Rectal smooth muscle tissue (tissue), 1 donor: Measurements from ENCODE around the gene FBLN2.

ENCODE experiments used
- H3K27ac ChIP-seq: one replicate; pipeline ENCODE4 v1.7.0; 2013; ENCODE audit warnings: low read depth, low read length, inconsistent platforms
- H3K27me3 ChIP-seq: one replicate; pipeline ENCODE4 v1.7.0; 2013; ENCODE audit warnings: low read length; ENCODE audit not compliant: control insufficient read depth, insufficient read depth
- H3K36me3 ChIP-seq: one replicate; pipeline ENCODE4 v1.7.0; 2013; ENCODE audit warnings: low read length; ENCODE audit not compliant: control insufficient read depth, insufficient read depth
- H3K4me1 ChIP-seq: one replicate; pipeline ENCODE4 v1.7.0; 2013; ENCODE audit warnings: low read length; ENCODE audit not compliant: control insufficient read depth, insufficient read depth
- H3K4me3 ChIP-seq: one replicate; pipeline ENCODE4 v1.7.0; 2013; ENCODE audit warnings: low read length
- H3K9ac ChIP-seq: one replicate; pipeline ENCODE4 v1.7.0; 2013; ENCODE audit warnings: low read length

Gene FBLN2

GRCh38 chr3:13579063-13579462, 30.1 kb downstream of the FBLN2 start:
- Histone ChIP-seq H3K36me3 (no peaks in the 10 kb centered on the region), H3K4me3 (no peak overlapping the region)

DNA sequence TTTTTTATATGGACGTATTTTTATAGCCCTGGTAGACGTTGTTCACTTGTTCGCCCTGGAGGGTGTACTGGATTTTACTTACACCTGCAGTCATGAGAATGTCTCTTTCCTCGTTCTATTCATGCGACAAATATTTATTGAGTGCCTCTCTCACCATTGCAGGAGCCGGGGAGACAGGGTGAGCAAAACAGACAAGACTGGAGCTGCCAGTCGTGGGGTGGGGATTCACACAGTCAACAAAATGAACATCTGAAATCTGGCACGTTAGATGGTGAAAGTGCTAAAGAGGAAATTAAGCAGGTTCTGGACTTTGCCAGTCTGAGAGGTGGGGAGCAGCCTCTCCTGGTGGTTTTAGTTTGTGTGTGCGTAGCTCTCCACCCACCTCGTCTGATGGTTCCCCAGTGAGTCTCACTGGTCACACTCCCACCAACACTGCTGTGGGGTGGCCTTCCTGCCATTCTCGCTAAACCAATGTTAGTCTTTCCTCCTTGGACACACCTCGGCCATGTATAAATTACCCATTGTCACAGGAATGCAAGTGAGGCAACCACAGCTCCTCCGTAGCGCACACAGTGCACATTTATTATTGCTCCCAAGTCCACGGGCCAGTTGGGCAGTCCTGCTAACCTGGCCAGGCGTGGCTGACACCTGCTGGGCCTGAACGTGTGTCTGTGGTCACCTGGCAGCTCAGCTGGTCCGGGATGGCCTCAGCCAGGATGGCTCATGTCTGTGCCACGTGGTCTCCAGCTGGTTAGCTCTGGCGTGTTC, 31.5 kb downstream of the FBLN2 start:
- no peaks in the 10 kb centered on the region for H3K27me3 ChIP-seq
- H3K4me1 ChIP-seq = no peaks in the 10 kb centered on the region
- no peak overlapping the region for H3K9ac ChIP-seq
- no peak overlapping the region for H3K4me3 ChIP-seq
- H3K36me3 ChIP-seq = no peaks in the 10 kb centered on the region
- no peak overlapping the region for H3K27ac ChIP-seq

More at GRCh38 chr3:13579063-13579462, 30.1 kb downstream of the FBLN2 start:
- H3K9ac ChIP-seq = no peak overlapping the region
- no peaks in the 10 kb centered on the region for H3K27me3 ChIP-seq
- H3K27ac ChIP-seq = no peak overlapping the region
- H3K4me1 ChIP-seq = no peaks in the 10 kb centered on the region

GRCh38 chr3:13581485-13582365, 32.8 kb downstream of the FBLN2 start:
- Histone ChIP-seq H3K4me3 (no peak overlapping the region), H3K27me3 (no peaks in the 10 kb centered on the region), H3K36me3 (no peaks in the 10 kb centered on the region), H3K9ac (no peak overlapping the region), H3K27ac (no peak overlapping the region), H3K4me1 (no peaks in the 10 kb centered on the region)

DNA sequence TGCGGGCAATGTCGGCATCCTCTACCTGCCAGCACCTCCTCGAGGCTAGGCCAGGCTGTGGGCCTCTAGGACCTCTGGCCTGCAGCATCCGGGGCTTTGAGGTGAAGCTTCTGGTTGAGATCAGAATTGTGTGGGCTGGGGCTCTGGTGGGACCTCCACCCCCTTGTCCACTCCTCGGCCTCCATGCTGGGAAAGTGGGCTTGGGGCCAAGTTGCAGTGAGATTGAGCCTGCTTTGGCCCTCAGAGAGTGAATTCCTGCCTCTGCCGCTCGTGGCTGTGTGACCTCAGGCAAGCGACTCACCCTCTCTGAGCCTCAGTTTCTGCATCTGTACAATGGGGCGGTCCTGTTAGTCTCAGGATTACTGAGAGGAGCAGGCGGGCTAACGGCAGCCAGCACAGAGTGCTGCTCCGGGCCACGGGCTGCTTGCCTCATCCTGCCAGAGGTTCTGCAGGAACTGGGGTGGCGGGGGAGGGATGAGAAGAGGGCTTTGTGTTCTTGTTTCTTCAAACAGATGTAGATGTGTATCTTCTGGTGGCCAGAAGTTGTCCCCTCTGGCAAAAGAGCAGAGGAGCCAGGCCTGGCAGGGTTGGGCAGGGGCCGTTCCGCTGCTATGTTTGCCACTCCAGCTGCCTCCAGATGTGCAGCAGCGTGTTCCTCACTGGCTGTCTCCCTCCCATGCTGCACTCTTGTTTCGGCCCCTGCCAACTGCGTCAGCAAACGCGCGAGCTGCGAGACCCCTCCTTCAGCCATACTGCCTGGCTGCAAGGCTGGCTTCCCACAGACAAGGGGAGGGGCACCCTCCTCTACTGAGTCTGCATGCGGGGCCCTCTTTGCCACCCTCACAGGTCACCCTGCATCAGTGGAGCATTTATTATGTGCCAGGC, 33.7 kb downstream of the FBLN2 start:
- Histone ChIP-seq H3K36me3 (no peaks in the 10 kb centered on the region), H3K4me1 (no peaks in the 10 kb centered on the region), H3K4me3 (no peak overlapping the region), H3K27ac (no peak overlapping the region), H3K9ac (no peak overlapping the region), H3K27me3 (no peaks in the 10 kb centered on the region)

DNA sequence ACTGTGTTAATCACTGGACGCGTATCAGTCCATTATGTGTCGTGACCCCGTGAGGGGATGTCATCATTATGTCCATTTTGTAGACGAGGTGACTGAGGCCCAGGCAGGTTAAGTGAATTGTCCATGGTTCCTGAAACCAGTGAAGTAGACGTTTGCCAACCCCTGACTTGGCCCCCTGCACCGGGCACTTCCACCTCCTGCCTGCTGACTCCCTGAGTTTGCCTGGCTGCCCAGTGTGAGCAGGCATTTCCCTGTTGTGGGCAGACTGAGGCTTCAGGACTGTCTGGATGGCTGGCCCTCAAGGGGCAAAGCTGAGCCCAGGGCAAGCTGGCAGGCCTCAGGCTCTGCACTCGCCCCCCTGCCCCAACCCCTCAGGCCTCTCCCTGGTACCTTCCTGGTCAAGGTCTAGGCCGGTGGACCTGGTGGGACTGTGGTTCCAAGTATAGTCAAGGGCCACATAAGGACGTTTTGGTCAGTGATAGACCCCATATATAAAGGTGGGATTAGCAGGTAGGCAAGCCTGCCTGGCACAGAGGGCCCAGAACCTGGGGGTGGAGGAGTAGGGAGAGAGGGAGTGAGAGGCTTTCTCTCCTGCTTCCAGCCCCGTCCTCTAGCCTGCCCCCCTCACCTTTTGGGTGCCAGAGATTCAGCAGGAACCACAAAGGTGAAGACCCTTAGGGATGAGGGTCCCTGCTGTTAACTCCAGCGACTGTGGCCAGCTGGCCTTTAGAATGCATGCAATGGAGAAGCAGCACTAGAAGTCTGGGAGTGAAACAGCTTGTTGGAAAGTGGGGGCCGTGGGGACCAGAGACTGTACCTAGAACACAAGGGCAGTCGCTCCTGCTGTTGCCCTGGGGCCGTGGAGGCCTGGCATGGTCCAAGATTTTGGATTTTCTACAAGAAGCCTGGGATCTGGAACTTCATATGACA, 34.6 kb downstream of the FBLN2 start:
- no peak overlapping the region for H3K4me3 ChIP-seq
- no peaks in the 10 kb centered on the region for H3K4me1 ChIP-seq
- no peak overlapping the region for H3K9ac ChIP-seq
- H3K36me3 ChIP-seq = no peaks in the 10 kb centered on the region
- no peaks in the 10 kb centered on the region for H3K27me3 ChIP-seq
- no peak overlapping the region for H3K27ac ChIP-seq

DNA sequence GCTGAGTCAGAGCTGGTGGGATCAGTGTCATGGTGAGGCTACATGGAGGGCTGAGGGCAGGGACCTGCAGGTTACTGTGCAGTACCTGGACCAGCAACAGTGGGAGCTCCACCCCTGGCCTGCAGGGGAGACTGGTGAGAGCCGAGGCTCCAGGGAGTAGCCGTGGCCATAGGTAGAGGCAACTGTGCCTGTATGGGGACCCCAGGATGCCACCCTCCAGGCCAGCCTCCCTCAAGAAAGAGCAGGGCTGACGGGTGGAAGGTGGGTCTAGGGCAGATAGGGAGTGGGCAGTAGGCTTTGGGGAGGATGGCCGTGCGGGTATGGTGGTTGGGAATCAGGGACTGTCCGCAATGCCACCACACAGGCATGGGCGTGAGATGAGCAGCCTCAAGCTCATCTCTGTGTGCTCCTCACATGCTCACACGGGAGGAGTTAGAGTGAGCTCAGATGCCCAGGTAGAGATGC, 35.5 kb downstream of the FBLN2 start:
- Histone ChIP-seq H3K4me1 (no peaks in the 10 kb centered on the region), H3K27ac (no peak overlapping the region), H3K27me3 (no peaks in the 10 kb centered on the region), H3K36me3 (no peaks in the 10 kb centered on the region), H3K9ac (no peak overlapping the region), H3K4me3 (no peak overlapping the region)

GRCh38 chr3:13584901-13585300, 36.0 kb downstream of the FBLN2 start:
- H3K4me1 ChIP-seq = no peaks in the 10 kb centered on the region
- H3K27me3 ChIP-seq = no peaks in the 10 kb centered on the region
- H3K27ac ChIP-seq = no peak overlapping the region
- H3K36me3 ChIP-seq = no peaks in the 10 kb centered on the region
- no peak overlapping the region for H3K4me3 ChIP-seq
- H3K9ac ChIP-seq = no peak overlapping the region

DNA sequence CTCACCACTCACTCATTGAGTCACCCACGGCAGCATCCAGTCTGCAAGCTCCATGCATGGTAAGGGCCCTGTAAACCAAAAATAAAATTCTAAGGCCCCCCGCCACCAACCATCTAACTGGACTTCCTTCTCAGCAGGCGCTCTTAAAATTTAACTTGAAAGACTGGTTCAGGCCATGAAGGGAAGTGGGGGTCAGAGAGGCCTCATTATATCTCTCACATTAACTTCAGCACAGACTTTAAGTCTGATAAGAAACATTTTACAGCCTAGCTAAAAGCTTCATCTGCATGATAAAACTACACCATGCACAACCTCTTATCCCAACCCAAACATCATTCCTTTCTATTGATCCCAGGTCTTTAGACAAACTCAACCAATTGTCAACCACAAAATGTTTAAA, 38.5 kb downstream of the FBLN2 start:
- H3K27me3 ChIP-seq = no peaks in the 10 kb centered on the region
- H3K4me3 ChIP-seq = no peak overlapping the region
- no peaks in the 10 kb centered on the region for H3K36me3 ChIP-seq
- no peak overlapping the region for H3K27ac ChIP-seq
- H3K9ac ChIP-seq = no peak overlapping the region
- H3K4me1 ChIP-seq = no peaks in the 10 kb centered on the region

DNA sequence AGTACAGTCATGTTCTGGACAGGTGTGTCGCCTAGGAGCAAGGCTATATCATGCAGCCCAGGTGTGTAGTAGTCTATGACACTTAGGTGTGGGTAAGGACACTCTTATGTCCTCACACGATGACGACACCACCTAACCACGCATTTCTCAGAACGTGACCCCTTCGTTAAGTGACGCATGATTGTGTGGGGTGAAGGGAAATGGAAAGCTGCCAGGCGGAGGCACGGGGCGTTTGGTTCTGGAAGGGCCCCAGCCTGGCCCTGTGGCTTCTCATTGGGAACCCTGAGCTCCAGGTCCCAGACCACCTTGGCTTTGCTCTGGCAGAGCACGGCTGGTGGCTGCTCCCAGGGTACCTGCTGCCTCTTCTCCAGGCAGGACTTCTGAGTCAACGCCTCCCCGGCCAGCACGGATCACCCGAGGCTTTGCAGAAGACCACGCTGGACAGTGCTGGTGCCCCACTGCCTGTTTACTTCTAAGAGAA, 39.3 kb downstream of the FBLN2 start:
- H3K9ac ChIP-seq = no peak overlapping the region
- no peaks in the 10 kb centered on the region for H3K36me3 ChIP-seq
- no peak overlapping the region for H3K4me3 ChIP-seq
- no peaks in the 10 kb centered on the region for H3K4me1 ChIP-seq
- no peaks in the 10 kb centered on the region for H3K27me3 ChIP-seq
- H3K27ac ChIP-seq = no peak overlapping the region

DNA sequence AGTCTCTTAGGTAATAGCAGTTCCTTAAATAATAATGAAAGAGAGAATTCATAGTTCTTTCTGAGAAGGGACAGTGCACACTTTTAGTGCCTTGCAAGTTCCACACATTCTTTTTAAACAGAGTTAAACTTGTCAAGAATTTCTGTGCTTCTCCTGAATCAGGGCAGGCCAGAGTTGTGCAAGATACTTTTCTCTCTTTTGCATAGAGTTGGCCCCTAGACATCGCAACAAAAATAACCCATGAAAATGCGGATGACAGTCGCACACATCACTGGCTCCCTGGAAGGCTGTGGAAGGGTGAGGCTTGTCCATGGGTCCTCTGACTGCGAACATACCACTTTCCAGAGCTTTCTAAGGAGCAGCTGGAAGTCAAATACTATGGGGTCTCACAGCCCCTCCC, 40.1 kb downstream of the FBLN2 start:
- H3K4me1 ChIP-seq = no peaks in the 10 kb centered on the region

DNA sequence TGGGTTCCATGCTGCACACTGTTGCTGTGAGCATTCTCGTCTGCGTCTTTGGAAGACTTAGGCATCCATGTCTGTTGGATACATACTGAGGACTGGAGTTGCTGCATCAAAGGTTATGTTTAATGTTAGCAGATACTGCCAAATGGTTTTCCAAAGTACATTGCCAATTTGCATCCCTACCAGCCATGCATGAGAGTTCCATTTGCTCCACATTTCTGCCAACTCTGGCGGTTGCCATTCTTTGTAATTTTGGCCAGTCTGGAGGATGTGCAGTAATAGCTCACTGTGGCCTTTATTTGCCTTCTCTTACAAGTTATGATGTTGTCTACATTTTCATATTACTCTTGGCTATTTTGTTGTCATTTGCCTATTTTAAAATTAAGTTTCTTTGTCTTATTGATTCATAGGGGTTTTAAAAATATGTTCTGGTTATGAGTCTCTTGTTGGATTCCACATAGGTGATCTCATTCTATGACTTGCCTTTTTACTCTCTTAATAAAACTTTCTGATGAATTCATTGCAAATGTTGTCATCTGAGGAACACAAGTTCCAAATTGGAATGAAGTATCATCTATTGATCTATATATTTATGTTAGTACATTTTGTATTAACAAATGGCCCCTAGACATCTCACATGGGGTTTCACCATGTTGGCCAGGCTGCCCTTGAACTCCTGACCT, 42.1 kb downstream of the FBLN2 start:
- no peak overlapping the region for H3K9ac ChIP-seq
- H3K27ac ChIP-seq = no peak overlapping the region
- H3K4me3 ChIP-seq = no peak overlapping the region
- no peaks in the 10 kb centered on the region for H3K27me3 ChIP-seq
- H3K36me3 ChIP-seq = no peaks in the 10 kb centered on the region
- no peaks in the 10 kb centered on the region for H3K4me1 ChIP-seq

More for the DNA sequence above, 40.1 kb downstream of the FBLN2 start:
- Histone ChIP-seq H3K4me3 (no peak overlapping the region), H3K27me3 (no peaks in the 10 kb centered on the region), H3K9ac (no peak overlapping the region), H3K27ac (no peak overlapping the region), H3K36me3 (no peaks in the 10 kb centered on the region)
